ENCODE measurements around the gene PDE6G. TPM values are rescaled to one million over a fixed set of nuclear protein-coding genes. Genes with fewer than 3 reads are reported as not detected.
A peak's percentile ranks its signal among the peaks of the same experiment; 100 is the strongest.

The PDE6G gene
- total and polyA plus RNA-seq, 2 of the 13 experiments (the other 11 are each of a cell fraction or from before 2014, with no cell fraction given), result 1.4 to 6.7 TPM

DNA sequence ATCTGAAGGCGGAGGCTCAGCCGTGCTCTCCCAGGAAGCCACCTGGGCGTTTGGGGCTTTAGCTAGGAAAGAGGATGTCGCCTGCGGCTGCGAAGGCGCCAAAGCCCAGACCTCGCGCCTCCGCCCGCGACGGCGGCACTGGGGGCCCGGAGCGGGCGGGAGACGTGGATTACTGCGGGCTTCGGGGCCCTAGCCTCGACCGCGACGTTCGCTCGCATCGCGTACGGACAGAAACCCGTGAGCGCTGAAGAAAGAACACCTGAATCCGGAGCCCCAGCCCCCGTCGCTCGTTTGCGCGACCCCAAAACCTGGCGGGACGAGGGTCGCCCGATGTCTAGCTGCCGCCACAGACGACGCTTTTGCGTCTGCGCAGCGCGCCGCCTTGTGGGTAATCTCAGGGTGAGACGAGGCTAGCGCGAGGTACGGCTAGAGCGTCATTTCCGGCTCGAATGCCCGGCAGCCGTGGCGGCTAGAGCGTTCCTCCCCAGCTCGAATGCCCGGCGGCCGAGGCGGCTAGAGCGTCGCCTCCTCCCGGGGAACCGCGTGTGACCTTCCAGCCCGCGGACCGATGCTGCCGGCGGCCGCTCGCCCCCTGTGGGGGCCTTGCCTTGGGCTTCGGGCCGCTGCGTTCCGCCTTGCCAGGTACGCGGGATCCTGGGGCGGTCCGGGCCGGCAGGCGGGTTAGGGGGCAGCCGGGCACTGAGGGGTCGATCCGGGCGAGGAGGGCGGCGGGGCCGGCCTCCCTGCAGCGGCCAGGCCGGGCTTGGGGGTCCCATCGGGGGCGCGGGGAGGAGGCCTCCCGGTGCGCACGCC, 46.8 kb upstream of the PDE6G start, which contains the start of gene MRPL12 (continued):
- TF ChIP-seq, protein P1, sequence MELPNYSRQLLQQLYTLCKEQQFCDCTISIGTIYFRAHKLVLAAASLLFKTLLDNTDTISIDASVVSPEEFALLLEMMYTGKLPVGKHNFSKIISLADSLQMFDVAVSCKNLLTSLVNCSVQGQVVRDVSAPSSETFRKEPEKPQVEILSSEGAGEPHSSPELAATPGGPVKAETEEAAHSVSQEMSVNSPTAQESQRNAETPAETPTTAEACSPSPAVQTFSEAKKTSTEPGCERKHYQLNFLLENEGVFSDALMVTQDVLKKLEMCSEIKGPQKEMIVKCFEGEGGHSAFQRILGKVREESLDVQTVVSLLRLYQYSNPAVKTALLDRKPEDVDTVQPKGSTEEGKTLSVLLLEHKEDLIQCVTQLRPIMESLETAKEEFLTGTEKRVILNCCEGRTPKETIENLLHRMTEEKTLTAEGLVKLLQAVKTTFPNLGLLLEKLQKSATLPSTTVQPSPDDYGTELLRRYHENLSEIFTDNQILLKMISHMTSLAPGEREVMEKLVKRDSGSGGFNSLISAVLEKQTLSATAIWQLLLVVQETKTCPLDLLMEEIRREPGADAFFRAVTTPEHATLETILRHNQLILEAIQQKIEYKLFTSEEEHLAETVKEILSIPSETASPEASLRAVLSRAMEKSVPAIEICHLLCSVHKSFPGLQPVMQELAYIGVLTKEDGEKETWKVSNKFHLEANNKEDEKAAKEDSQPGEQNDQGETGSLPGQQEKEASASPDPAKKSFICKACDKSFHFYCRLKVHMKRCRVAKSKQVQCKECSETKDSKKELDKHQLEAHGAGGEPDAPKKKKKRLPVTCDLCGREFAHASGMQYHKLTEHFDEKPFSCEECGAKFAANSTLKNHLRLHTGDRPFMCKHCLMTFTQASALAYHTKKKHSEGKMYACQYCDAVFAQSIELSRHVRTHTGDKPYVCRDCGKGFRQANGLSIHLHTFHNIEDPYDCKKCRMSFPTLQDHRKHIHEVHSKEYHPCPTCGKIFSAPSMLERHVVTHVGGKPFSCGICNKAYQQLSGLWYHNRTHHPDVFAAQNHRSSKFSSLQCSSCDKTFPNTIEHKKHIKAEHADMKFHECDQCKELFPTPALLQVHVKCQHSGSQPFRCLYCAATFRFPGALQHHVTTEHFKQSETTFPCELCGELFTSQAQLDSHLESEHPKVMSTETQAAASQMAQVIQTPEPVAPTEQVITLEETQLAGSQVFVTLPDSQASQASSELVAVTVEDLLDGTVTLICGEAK (IDR thresholded peaks at IDR 0.05), result no peak
- TF ChIP-seq, protein P1 (CRISPR knock-in tag; IDR thresholded peaks at IDR 0.05), result peak; percentile 72; the same call in 1 of the 2 replicates
- TF ChIP-seq AGO2 (optimal IDR thresholded peaks at IDR 0.05; ENCODE audit: low read depth, low read length) (peak; percentile 90), ZNF558 (CRISPR knock-in tag; IDR thresholded peaks at IDR 0.05; ENCODE audit: borderline replicate concordance) (no peak), ZNF326 (CRISPR knock-in tag; IDR thresholded peaks at IDR 0.05; ENCODE audit: borderline replicate concordance) (no peak), CCDC6 (CRISPR knock-in tag; IDR thresholded peaks at IDR 0.05) (peak; percentile 81; the same call in 1 of the 2 replicates), ZFAT (CRISPR knock-in tag; conservative IDR thresholded peaks at IDR 0.05) (no peak), ZNF720 (CRISPR knock-in tag; IDR thresholded peaks at IDR 0.05) (no peak)
- TF ChIP-seq, protein P2, sequence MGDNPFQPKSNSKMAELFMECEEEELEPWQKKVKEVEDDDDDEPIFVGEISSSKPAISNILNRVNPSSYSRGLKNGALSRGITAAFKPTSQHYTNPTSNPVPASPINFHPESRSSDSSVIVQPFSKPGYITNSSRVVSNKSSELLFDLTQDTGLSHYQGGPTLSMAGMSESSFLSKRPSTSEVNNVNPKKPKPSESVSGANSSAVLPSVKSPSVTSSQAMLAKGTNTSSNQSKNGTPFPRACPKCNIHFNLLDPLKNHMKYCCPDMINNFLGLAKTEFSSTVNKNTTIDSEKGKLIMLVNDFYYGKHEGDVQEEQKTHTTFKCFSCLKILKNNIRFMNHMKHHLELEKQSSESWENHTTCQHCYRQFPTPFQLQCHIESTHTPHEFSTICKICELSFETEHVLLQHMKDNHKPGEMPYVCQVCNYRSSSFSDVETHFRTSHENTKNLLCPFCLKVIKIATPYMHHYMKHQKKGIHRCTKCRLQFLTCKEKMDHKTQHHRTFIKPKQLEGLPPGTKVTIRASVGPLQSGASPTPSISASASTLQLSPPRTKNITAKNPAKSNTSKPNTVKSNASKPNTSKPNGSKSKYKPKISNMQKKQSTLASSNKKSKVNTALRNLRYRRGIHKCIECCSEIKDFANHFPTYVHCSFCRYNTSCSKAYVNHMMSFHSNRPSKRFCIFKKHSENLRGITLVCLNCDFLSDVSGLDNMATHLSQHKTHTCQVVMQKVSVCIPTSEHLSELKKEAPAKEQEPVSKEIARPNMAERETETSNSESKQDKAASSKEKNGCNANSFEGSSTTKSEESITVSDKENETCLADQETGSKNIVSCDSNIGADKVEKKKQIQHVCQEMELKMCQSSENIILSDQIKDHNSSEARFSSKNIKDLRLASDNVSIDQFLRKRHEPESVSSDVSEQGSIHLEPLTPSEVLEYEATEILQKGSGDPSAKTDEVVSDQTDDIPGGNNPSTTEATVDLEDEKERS (CRISPR knock-in tag; IDR thresholded peaks at IDR 0.05), result peak; percentile 47
- TF ChIP-seq, protein P3, sequence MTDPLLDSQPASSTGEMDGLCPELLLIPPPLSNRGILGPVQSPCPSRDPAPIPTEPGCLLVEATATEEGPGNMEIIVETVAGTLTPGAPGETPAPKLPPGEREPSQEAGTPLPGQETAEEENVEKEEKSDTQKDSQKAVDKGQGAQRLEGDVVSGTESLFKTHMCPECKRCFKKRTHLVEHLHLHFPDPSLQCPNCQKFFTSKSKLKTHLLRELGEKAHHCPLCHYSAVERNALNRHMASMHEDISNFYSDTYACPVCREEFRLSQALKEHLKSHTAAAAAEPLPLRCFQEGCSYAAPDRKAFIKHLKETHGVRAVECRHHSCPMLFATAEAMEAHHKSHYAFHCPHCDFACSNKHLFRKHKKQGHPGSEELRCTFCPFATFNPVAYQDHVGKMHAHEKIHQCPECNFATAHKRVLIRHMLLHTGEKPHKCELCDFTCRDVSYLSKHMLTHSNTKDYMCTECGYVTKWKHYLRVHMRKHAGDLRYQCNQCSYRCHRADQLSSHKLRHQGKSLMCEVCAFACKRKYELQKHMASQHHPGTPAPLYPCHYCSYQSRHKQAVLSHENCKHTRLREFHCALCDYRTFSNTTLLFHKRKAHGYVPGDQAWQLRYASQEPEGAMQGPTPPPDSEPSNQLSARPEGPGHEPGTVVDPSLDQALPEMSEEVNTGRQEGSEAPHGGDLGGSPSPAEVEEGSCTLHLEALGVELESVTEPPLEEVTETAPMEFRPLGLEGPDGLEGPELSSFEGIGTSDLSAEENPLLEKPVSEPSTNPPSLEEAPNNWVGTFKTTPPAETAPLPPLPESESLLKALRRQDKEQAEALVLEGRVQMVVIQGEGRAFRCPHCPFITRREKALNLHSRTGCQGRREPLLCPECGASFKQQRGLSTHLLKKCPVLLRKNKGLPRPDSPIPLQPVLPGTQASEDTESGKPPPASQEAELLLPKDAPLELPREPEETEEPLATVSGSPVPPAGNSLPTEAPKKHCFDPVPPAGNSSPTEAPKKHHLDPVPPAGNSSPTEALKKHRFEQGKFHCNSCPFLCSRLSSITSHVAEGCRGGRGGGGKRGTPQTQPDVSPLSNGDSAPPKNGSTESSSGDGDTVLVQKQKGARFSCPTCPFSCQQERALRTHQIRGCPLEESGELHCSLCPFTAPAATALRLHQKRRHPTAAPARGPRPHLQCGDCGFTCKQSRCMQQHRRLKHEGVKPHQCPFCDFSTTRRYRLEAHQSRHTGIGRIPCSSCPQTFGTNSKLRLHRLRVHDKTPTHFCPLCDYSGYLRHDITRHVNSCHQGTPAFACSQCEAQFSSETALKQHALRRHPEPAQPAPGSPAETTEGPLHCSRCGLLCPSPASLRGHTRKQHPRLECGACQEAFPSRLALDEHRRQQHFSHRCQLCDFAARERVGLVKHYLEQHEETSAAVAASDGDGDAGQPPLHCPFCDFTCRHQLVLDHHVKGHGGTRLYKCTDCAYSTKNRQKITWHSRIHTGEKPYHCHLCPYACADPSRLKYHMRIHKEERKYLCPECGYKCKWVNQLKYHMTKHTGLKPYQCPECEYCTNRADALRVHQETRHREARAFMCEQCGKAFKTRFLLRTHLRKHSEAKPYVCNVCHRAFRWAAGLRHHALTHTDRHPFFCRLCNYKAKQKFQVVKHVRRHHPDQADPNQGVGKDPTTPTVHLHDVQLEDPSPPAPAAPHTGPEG (CRISPR knock-in tag; IDR thresholded peaks at IDR 0.05), result peak; percentile 87
